GM18951 (cell line): ENCODE measurements around the gene TBXA2R.
"Not testable (repeated sequence)": the region's sequence is repeated elsewhere in the genome, so short reads cannot be mapped to it uniquely, and the experiment has no call there.

Source experiments
- POLR2A ChIP-seq: IDR thresholded peaks from 4 replicates; pipeline ENCODE4 v1.6.1; 2011; ENCODE audit warnings: mild to moderate bottlenecking; ENCODE audit not compliant: insufficient read length, insufficient read depth; ENCODE audit errors: extremely low read depth
- in situ Hi-C: fragments of 300-500 bp; cut with MboI; formaldehyde crosslinking; loops from one replicate; pipeline ENCODE4 v1.12.0; 2022; ENCODE audit warnings: low sequenced_read_pairs, mixed read lengths, inconsistent platforms; ENCODE audit not compliant: unreplicated experiment

Gene TBXA2R

GRCh38 chr19:3633559-3633988, 26.9 kb upstream of the TBXA2R start:
- no peak for TF ChIP-seq POLR2A
- in situ Hi-C loops, result no loop called here

GRCh38 chr19:3632739-3633558, 26.3 kb upstream of the TBXA2R start:
- TF ChIP-seq POLR2A, result no peak
- in situ Hi-C loops, result no loop called here

GRCh38 chr19:3632098-3632497, 25.4 kb upstream of the TBXA2R start:
- no peak for TF ChIP-seq POLR2A
- in situ Hi-C loops, result no loop called here

GRCh38 chr19:3631053-3631861, 24.6 kb upstream of the TBXA2R start:
- in situ Hi-C loops, result no loop called here
- TF ChIP-seq POLR2A, result no peak

GRCh38 chr19:3628766-3629165, 22.1 kb upstream of the TBXA2R start:
- in situ Hi-C loops, result not testable (repeated sequence)

GRCh38 chr19:3627351-3627723, 20.7 kb upstream of the TBXA2R start:
- TF ChIP-seq POLR2A, result no peak
- in situ Hi-C loops, result no loop called here

- TF ChIP-seq POLR2A, result peak; percentile 94
- in situ Hi-C loops, result no loop called here
Observed at GRCh38 chr19:3626473-3627350, 20.0 kb upstream of the TBXA2R start, which contains the start of gene CACTIN. TSS of gene CACTIN (minus strand) at chr19:3626790. CDS start at chr19:3626762, 28 bp downstream.

GRCh38 chr19:3625996-3626472, 19.4 kb upstream of the TBXA2R start:
- in situ Hi-C loops, result no loop called here
- TF ChIP-seq POLR2A, result no peak

GRCh38 chr19:3623716-3624115, 17.0 kb upstream of the TBXA2R start:
- in situ Hi-C loops, result no loop called here
- TF ChIP-seq POLR2A, result no peak

- in situ Hi-C loops, result no loop called here
- TF ChIP-seq POLR2A, result no peak
Observed at GRCh38 chr19:3622224-3622623, 15.5 kb upstream of the TBXA2R start.

GRCh38 chr19:3621689-3622088, 15.0 kb upstream of the TBXA2R start:
- no peak for TF ChIP-seq POLR2A
- in situ Hi-C loops, result no loop called here

- in situ Hi-C loops, result no loop called here
- TF ChIP-seq POLR2A, result no peak
Observed at GRCh38 chr19:3620817-3621547, 14.3 kb upstream of the TBXA2R start.
